Ectodermal cell (in vitro differentiated cells): Measurements from ENCODE around the gene OR51M1.
"Not testable (repeated sequence)": the region's sequence is repeated elsewhere in the genome, so short reads cannot be mapped to it uniquely, and the experiment has no call there.

Experiments used
- H3K27ac ChIP-seq: 2 replicates; pipeline ENCODE4 v1.7.0; 2013; ENCODE audit warnings: mild to moderate bottlenecking, low read depth, low read length; ENCODE audit not compliant: insufficient read depth, poor library complexity, severe bottlenecking
- H3K27me3 ChIP-seq: 2 replicates; pipeline ENCODE4 v1.7.0; 2013; ENCODE audit warnings: mild to moderate bottlenecking, low read length; ENCODE audit not compliant: insufficient read depth, control insufficient read depth, poor library complexity, severe bottlenecking
- H3K36me3 ChIP-seq: one replicate; pipeline ENCODE4 v1.7.0; 2013; ENCODE audit warnings: low read length; ENCODE audit not compliant: control insufficient read depth, insufficient read depth
- H3K4me1 ChIP-seq: one replicate; pipeline ENCODE4 v1.7.0; 2013; ENCODE audit warnings: low read length; ENCODE audit not compliant: control insufficient read depth, insufficient read depth
- H3K4me3 ChIP-seq: 2 replicates; pipeline ENCODE4 v1.7.0; 2013; ENCODE audit warnings: low read depth, low read length, control low read depth; ENCODE audit not compliant: insufficient read depth
- H3K9me3 ChIP-seq: 2 replicates; pipeline ENCODE4 v1.7.0; 2013; ENCODE audit warnings: mild to moderate bottlenecking, low read length, moderate library complexity; ENCODE audit not compliant: control insufficient read depth
- WGBS, 2 experiments: methylation state at CpG; one replicate each; pipeline ENCODE4 v1.1.7; 2013; ENCODE audit warnings: missing lambda C conversion rate in 2 of 2; 5-methylcytosine and 5-hydroxymethylcytosine counted together

OR51M1 gene

GRCh38 chr11:5351208-5351607 lies 32.4 kb upstream of the OR51M1 start, which contains the start of gene OR51B6:
TSS of gene OR51B6 (plus strand) at chr11:5351508. CDS start at chr11:5351508, 0 bp downstream.
- Histone ChIP-seq H3K36me3 (no peaks in the 10 kb centered on the region), H3K4me1 (no peaks in the 10 kb centered on the region), H3K4me3 (no peak within 1 kb of the TSS), H3K27me3 (no peaks in the 10 kb centered on the region), H3K27ac (no peak within 1 kb of the TSS), H3K9me3 (no peaks in the 10 kb centered on the region)
- WGBS, 2 experiments = 73% methylated on average over 1 of the region's 1 CpG; no CpG with 5 or more reads in 1 of the 2 experiments

- not testable (repeated sequence) for H3K36me3 ChIP-seq, H3K4me3 ChIP-seq, H3K9me3 ChIP-seq, H3K27ac ChIP-seq, H3K27me3 ChIP-seq, H3K4me1 ChIP-seq
- 89 to 91% methylated on average over 5 of the region's 5 CpGs for WGBS, 2 experiments
These were observed 27.6 kb upstream of the OR51M1 start for GRCh38 chr11:5356031-5356430.

- H3K4me1 ChIP-seq = no peaks in the 10 kb centered on the region
- H3K27ac ChIP-seq = no peak overlapping the region
- H3K27me3 ChIP-seq = no peaks in the 10 kb centered on the region
- 92 to 97% methylated on average over 3 of the region's 3 CpGs for WGBS, 2 experiments
- H3K9me3 ChIP-seq = no peaks in the 10 kb centered on the region
- H3K4me3 ChIP-seq = no peak overlapping the region
- no peaks in the 10 kb centered on the region for H3K36me3 ChIP-seq
These were observed 21.5 kb upstream of the OR51M1 start for GRCh38 chr11:5362017-5362625.

- no peaks in the 10 kb centered on the region for H3K4me1 ChIP-seq
- WGBS, 2 experiments = 100% methylated on average over 1 of the region's 1 CpG; no CpG with 5 or more reads in 1 of the 2 experiments
- H3K27ac ChIP-seq = no peak overlapping the region
- no peaks in the 10 kb centered on the region for H3K9me3 ChIP-seq
- no peak overlapping the region for H3K4me3 ChIP-seq
- no peaks in the 10 kb centered on the region for H3K36me3 ChIP-seq
- H3K27me3 ChIP-seq = no peaks in the 10 kb centered on the region
These were observed 19.9 kb upstream of the OR51M1 start for GRCh38 chr11:5363679-5364078.

GRCh38 chr11:5364214-5364613 lies 19.4 kb upstream of the OR51M1 start:
- Histone ChIP-seq H3K9me3 (no peaks in the 10 kb centered on the region), H3K27ac (no peak overlapping the region), H3K4me3 (no peak overlapping the region), H3K36me3 (no peaks in the 10 kb centered on the region), H3K4me1 (no peaks in the 10 kb centered on the region), H3K27me3 (no peaks in the 10 kb centered on the region)
- 88 to 100% methylated on average over 1 to 2 of the region's 2 CpGs for WGBS, 2 experiments

GRCh38 chr11:5366365-5366764 lies 17.2 kb upstream of the OR51M1 start:
- not testable (repeated sequence) for H3K9me3 ChIP-seq, H3K4me1 ChIP-seq, H3K27me3 ChIP-seq, H3K36me3 ChIP-seq, H3K27ac ChIP-seq, H3K4me3 ChIP-seq
- WGBS, 2 experiments = 85 to 86% methylated on average over 6 of the region's 6 CpGs

GRCh38 chr11:5366856-5367255 lies 16.8 kb upstream of the OR51M1 start:
- H3K27ac ChIP-seq = no peak overlapping the region
- H3K27me3 ChIP-seq = no peaks in the 10 kb centered on the region
- no peak overlapping the region for H3K4me3 ChIP-seq
- 80 to 100% methylated on average over 1 of the region's 1 CpG for WGBS, 2 experiments
- H3K4me1 ChIP-seq = no peaks in the 10 kb centered on the region
- no peaks in the 10 kb centered on the region for H3K9me3 ChIP-seq
- H3K36me3 ChIP-seq = no peaks in the 10 kb centered on the region

GRCh38 chr11:5367448-5368074 lies 16.1 kb upstream of the OR51M1 start:
- H3K27ac ChIP-seq = no peak overlapping the region
- H3K4me1 ChIP-seq = no peaks in the 10 kb centered on the region
- no peaks in the 10 kb centered on the region for H3K36me3 ChIP-seq
- no peaks in the 10 kb centered on the region for H3K27me3 ChIP-seq
- no peaks in the 10 kb centered on the region for H3K9me3 ChIP-seq
- WGBS, 2 experiments = 64 to 69% methylated on average over 2 of the region's 2 CpGs
- H3K4me3 ChIP-seq = no peak overlapping the region

- WGBS, 2 experiments = 41 to 43% methylated on average over 3 of the region's 3 CpGs
- no peak overlapping the region for H3K27ac ChIP-seq
- H3K27me3 ChIP-seq = no peaks in the 10 kb centered on the region
- no peak overlapping the region for H3K4me3 ChIP-seq
- H3K36me3 ChIP-seq = no peaks in the 10 kb centered on the region
- H3K9me3 ChIP-seq = no peaks in the 10 kb centered on the region
- H3K4me1 ChIP-seq = no peaks in the 10 kb centered on the region
These were observed 15.0 kb upstream of the OR51M1 start for GRCh38 chr11:5368502-5369043.

- no peak overlapping the region for H3K4me3 ChIP-seq
These were observed 13.8 kb upstream of the OR51M1 start for GRCh38 chr11:5369789-5370188.

More at GRCh38 chr11:5369789-5370188, 13.8 kb upstream of the OR51M1 start:
- Histone ChIP-seq H3K27ac (no peak overlapping the region), H3K9me3 (no peaks in the 10 kb centered on the region), H3K36me3 (no peaks in the 10 kb centered on the region), H3K27me3 (no peaks in the 10 kb centered on the region), H3K4me1 (no peaks in the 10 kb centered on the region)
